Gastrocnemius medialis (tissue), 4 donors: ENCODE results near the gene OR52K2.

ENCODE experiments used
- CTCF ChIP-seq, 5 experiments: fragments of 450-650 bp in 3 of 5; fragments of 200-600 bp in 2 of 5; sonication (generic) in 2 of 5; IDR thresholded peaks in 4 of 5; conservative IDR thresholded peaks in 1 of 5; 1 replicate in 4 of 5; 2 replicates in 1 of 5; pipeline ENCODE4 v1.5.1; 2016 to 2019; ENCODE audit warnings: antibody characterized with exemption in 5 of 5, mild to moderate bottlenecking in 3 of 5, moderate library complexity in 3 of 5
- POLR2A ChIP-seq, 2 donors: fragments of 450-650 bp; IDR thresholded peaks; one replicate each; pipeline ENCODE4 v1.6.1; 2017; ENCODE audit warnings: antibody characterized with exemption in 2 of 2, mild to moderate bottlenecking in 2 of 2, moderate library complexity in 2 of 2

DNA sequence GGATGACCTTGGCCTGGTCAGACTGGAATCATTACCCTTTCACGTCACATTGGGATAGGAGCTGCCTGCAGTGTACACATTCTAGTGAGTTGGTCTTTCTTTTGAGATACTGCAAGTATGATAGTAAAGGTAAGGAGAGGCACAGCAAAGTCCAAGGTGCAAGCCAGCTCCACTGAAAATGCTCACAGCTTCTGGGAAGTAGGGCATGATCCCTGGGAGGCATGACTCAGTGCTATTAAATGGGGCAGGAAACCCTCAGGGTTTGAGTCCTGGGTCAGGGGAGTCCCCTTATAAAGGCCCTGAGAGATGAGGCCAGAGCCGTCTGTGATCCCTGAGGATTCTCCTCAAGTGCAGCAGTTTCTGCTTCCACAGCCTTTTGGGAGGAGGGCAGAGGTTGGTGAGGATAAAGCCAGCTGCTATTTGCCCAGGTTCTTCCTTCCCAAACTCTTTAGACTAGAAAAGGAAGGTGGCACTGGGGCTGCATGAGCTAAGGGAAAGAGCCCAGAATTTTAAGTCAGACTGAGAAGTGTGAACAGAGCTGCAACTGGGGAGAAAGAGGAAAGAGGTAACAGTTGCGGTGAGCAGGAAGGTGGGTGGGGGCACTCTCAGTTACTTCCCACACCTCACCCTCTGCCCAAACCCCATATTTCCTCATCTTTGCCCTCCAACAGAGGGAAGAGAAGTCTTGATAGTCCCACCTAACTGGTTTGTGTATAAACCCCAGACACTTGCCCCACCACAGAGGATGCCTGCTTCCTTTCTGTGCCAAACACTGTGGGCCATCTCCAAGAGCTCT, 18.9 kb downstream of the OR52K2 start:
- TF ChIP-seq POLR2A (IDR thresholded peaks at IDR 0.05) (no peak), CTCF (IDR thresholded peaks at IDR 0.05 in 4 of 5, conservative IDR thresholded peaks at IDR 0.05 in 1 of 5) (no peak)
